Astrocyte of the spinal cord (primary cell): ENCODE data around the gene MACF1.

ENCODE experiments used
- DNase-seq: peaks from one replicate; pipeline ENCODE4 v3.0.0; 2011; ENCODE audit warnings: low read depth, low spot score
- H3K4me3 ChIP-seq: 2 replicates; pipeline ENCODE4 v1.5.1; 2011; ENCODE audit warnings: low read depth, mild to moderate bottlenecking, low read length, moderate library complexity
- CTCF ChIP-seq: IDR thresholded peaks from 2 replicates; pipeline ENCODE4 v1.5.1; 2012; ENCODE audit warnings: low read depth, mild to moderate bottlenecking, low read length, inconsistent platforms
- in situ Hi-C: cut with HindIII; loops from 2 replicates; pipeline ENCODE4 v1.10.0; 2017; ENCODE audit warnings: low sequenced_read_pairs

Gene MACF1

GRCh38 chr1:39272027-39272797 lies 67.7 kb downstream of the MACF1 start:
- H3K4me3 ChIP-seq: no peak overlapping the region
- no peak for TF ChIP-seq CTCF
- in situ Hi-C loops: no loop called here
- no peak for DNase-seq

GRCh38 chr1:39272798-39273469 lies 68.4 kb downstream of the MACF1 start:
- H3K4me3 ChIP-seq: no peak overlapping the region
- no peak for DNase-seq
- in situ Hi-C loops: no loop called here
- TF ChIP-seq CTCF: no peak

- TF ChIP-seq CTCF: no peak
- no peak for DNase-seq
- no peak overlapping the region for H3K4me3 ChIP-seq
- in situ Hi-C loops: no loop called here
Observed at GRCh38 chr1:39275836-39276507, 71.5 kb downstream of the MACF1 start.

GRCh38 chr1:39277879-39278278 lies 73.4 kb downstream of the MACF1 start:
- no peak for TF ChIP-seq CTCF
- DNase-seq: no peak
- no peak overlapping the region for H3K4me3 ChIP-seq
- in situ Hi-C loops: no loop called here

- in situ Hi-C loops: no loop called here
- H3K4me3 ChIP-seq: no peak overlapping the region
- TF ChIP-seq CTCF: no peak
- peak; percentile 33 for DNase-seq
Observed at GRCh38 chr1:39282537-39283216, 78.2 kb downstream of the MACF1 start.

- in situ Hi-C loops: no loop called here
- no peak for TF ChIP-seq CTCF
Observed at GRCh38 chr1:39283858-39284257, 79.4 kb downstream of the MACF1 start.

More at GRCh38 chr1:39283858-39284257, 79.4 kb downstream of the MACF1 start:
- no peak overlapping the region for H3K4me3 ChIP-seq
- DNase-seq: no peak
